ENCODE results near the gene PDZD2.

Gene PDZD2

DNA sequence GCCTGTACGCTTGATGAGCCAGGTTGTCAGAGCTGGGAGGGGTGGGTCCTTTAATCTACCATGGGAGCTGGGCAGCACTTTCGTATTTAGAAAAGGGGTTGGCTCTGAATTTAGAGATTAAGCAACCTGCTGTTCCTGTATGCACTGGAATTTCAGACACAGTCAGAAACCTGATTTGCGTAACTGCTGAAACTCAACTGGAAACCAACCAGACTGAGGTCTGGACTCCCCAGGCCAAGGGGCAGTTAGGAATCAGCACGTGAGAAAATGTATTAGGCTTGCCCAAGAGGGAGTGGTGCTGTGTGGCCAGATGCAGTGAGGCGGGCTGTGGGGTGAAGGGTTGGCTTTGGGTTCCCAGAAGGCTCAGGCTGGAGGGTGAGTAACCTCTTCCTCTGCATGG is 300.2 kb downstream of the PDZD2 start:
- DNase-seq = no peak

DNA sequence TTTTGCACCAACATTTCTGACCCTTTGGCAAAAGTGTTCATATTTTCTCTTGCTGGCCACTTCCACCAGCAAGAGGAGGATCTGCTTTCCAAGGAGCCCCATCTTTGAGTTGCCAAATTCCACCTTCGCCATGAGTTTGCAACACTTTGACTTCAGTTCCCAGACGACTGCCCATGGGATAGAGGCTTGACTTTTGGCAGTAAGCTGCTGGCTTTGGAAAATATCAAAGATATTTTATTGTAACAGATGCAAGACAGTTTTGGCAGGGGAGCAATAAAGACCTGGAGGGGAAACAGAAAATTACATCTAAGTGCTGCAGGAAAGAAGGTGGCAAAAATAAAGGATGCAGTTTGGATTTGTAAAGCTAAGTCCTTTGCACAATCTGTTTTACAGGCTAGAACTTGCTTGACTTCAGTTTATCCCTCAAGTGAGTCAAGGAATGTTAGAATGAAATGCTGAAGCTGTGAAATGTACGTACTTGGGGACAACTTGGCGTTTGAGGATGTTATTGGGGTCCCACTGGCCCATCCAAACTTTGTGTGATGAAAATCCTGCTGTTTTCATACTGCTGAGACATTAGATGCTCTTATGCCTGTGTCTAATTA is 302.3 kb downstream of the PDZD2 start:
- DNase-seq = no peak

DNA sequence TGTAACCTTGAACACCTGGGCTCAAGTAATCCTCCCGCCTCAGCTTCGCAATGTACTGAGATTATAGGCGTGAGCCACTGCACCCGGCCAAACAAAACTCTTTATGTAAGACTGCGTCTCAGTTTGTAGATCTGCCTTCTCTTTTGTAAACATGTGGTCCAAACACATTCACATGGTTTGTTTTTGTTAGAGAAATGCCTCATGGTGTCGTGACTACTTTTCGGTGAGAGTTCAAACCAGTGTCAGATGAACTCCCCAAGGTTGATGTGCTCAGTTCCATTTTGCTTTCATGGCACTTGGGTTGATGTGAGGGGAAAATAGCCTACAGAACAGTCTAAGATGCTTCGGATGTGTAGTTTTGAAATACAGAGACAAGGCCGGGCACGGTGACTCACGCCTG is 303.6 kb downstream of the PDZD2 start:
- no peak for DNase-seq

DNA sequence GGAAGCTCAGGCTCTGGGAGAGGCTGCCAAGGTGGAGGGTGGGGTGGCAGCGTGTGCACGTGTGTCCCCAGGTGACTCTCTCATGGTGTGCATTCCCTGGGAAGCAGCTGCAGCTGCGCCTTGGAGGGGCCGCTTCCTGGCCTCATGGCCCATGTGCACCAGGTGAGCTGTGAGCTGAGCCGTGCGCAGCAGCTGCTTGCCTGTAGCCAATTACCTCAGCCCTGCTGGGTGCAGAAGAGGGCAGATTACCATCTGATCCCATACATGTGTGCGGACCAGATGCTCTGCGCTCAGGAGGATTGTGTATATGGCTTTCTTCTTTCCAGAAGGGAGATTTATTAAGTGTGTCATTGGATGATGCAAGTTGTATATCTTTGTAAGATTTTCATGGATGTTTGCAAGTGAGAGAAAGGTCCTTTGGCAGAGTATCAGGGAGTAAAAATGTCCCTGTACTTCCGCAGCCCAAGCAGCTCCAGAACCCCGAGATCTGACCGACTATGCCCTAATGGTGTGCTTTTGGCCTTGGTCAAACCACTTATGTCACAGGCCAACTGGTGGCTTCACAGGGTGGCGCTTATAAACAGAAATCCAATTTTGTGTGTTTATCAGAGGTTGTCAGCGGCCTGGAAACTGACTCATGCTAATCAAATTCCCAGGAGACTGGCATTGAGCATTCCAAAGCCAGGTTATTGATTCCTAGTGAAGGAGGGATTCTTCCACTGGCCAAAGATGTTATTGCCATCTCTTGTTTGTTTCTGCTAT is 305.9 kb downstream of the PDZD2 start:
- peak; percentile 40 for DNase-seq

DNA sequence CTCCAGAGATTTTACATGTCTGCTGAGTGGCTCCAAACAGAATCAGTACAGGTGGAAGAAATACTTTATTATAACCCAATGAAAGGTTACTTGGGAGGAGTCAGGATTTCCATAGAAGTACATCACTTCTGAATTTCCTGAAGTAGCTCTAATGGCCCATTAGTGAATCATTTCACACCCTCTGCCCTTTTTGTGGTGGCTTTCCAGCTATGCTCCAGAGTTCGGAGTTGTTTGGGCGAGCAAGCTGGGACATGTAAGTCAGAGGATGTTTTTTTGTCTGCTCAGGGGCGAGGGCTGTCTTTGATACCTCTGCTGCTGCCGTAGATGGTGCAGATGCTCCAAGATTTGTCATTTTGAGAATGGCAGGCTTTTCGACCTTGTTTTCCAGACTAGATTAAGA is 309.1 kb downstream of the PDZD2 start:
- DNase-seq = peak; percentile 39

DNA sequence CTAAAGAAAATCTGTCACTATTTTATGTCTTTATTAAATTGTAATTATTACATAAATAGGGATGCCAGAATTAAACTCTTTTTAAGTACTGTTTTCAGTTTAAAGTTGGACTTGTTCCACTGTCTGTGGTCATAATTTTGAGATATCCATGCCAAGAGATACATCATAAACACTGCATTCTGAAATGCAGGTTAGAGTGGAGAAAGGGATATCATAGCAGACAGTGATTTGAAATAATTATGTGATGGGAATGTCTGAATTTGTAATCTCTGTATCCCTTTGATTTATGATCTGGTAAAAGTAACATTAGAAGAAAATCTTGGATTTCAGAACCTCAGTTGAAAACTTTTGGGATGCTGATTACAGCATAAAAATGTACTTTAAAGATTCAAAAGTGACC is 313.1 kb downstream of the PDZD2 start:
- no peak for DNase-seq

DNA sequence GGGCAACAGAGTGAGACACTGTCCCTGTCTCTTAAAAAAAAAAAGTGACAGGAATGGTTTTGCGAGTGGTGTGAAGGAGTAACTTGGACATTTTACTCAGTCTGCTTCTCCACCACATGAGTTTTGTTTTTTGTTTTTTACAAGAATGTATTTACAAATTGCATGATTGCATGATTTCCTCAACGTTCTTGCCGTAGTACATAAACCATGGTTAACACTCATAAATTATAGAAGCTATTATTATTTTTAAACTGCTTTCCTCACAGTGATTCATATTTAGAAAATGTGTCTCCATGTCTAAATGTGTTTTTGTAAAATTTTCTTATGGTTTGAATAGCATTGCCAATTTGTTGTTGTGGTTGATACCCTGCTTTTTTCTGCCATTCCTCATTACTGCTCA is 315.2 kb downstream of the PDZD2 start:
- no peak for DNase-seq

DNA sequence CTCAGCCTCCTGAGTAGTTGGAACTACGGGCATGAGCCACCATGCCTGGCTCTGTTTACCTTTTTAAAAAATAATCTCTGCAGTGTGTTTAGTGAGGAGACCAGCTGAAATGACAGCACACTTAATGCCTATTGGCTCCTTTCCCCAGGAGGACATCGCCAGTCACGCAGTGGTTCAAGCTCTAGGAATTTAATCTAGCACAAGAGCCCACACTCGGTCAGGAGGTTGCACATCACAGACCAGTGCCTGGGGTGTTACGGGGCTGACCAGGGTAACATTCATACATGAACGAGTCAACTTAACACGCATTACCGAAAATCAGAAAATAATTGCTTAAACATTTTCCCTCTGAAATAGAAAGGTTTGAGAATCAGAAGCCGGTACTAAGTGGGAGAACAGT is 318.2 kb downstream of the PDZD2 start:
- DNase-seq = no peak

DNA sequence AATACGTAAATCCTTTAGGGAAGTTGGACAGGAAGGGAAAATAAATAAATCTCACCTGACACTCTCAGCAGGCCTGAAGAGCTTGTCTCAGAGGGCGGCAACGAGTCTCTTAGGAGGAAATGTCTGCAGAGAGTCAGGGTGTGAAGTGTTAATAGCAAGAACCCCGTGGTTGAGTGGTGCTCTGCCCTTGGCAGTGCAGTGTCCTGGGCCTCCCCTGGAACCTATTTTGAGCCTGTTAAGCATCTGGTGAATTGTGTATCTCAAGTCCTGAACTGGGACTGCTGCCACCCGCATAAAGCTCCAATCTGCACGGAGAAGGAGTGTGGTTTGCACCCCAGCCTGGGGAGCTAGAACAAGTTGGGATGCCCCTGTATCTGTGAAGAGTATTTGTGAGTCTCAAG is 323.4 kb downstream of the PDZD2 start:
- no peak for DNase-seq

DNA sequence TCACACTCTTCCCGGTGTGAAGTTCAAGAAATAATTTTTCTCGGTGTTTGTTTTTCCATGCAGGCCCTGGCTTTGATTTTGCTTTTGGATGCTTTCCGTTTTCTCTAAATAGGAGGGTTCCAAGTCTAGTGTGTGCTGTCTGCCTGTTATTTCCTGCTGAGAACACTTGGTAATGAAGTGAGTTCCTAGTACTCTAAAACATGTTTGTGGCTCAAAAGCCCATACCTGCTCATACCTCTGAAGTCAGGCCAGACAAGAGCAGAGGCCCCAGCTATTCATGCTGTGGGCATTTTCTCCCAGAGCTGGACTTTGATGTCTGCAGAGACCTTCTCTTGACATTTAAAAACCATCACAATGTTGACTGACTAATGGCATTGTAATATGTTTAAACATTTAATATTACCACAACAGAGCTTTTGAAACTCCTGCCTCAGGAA is 324.0 kb downstream of the PDZD2 start:
- DNase-seq = no peak

DNA sequence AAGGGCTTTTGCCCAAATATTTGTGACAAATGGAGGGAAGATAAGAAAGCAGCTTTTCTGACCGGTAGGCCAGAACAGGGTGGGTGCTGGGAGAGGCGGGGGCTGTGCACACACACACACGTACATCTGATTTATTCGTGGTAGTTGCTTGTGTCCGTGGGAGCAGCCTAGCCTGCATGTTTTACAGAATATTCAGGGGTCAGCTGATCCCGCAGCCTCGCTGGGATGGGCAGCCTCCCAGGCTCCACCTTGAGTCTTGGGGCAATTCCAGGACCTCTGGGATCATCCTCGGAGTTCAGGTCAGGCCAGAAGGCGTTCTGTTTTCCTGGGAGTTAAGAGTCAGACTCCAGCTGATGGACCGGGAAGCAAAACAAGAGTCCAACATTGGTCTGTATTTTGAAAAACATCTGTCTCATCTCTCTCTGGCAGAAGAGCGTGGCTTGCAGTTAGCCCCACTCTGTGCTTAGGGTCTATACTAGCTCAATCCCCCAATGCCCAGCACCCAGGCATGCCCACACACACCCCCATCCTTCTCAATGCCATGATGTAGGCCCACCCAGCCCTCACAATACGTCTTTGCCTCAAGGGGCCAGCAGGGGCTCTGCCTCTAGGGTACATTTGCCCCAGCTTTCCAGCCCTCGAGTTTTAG is 324.6 kb downstream of the PDZD2 start:
- DNase-seq = no peak

DNA sequence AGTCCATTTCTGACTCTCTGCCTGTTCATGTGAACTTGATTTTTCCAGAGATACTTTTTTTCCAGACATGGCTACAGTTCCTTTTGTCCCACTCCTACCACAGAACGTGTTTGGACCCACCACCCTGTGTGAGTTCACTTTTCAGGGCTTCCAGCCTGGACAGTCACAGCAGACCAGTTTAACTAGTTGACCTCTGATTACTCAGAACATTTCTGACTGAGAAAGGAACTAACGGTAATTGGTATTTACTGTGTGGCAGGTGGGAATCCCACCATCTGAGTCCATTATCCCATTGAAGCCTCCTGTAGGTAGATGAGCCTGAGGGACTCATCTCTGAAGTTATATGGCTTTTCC is 325.1 kb downstream of the PDZD2 start:
- DNase-seq = no peak

DNA sequence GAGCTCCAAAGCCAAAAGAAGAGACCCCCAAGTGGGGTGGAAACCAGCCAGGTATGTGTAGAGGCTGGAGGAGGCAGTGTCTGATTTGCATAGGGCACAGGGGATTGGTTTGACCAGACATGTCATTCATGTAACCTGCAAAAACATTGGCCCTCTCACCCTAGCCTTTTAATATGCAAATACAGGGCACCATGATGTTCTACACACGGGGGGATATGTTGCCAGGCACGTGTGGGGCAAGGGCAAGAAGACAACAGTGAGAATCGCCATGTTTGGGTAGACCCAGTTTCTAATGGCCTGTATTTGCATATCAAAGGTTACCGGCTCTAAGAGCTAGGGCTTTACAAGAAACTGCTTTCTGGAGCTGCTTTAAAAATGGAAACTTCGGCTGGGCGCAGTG is 326.3 kb downstream of the PDZD2 start:
- no peak for DNase-seq

DNA sequence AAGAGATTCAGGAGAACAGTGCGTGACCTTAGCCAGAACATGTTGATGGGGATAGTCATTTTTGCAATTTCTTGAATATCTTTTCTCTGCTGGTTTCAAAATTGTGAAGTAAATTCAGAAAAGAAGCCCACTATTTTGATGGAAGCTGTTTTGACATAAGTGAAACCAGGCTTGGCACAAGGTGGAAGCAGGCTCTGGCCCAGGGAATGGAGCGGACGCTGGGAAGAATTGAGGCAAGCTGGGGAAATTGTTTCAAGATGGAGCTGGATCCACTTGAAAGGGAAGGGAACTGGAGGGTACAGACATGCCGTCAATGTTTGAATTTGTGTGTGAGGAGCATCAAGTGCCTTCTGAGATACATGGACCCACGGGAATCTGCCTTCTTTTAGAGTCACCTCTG is 328.0 kb downstream of the PDZD2 start:
- DNase-seq = no peak

DNA sequence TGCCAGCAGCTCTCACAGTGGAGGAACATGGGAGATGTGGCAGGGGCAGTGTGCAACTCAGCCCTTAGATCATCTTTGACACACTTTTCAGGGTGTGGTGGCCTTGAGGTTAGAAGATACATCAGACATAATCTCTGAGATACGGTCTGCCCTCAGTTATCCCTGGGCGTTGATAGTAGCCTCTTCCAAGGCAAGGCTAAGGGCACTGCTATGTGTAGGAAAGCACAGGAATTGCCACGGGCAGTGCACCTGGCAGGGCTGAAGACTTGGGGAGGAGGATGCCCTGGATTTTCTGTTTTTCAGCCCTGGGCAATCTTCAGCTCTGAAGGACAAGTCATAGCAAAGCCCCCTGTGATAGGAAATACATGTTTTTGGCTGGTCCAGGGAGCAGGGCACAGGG is 328.5 kb downstream of the PDZD2 start:
- no peak for DNase-seq

DNA sequence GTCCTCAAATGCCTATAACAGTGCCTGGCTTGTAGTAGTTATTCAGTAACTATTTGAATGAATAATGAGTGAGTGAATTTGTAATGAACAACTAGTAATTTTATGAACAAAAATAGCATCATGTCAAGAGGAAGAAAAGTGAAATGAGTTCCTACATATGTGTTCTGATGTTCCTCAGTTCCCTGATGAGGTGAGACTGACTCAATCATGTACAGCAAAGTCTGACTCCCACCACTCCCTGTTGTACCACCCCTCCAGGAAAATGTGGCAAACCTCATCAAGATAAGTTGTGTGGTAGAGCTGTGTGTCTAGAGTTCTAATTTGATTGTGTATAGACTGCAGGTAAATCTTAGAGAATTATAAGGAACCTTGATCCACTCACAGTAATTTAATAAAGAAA is 333.6 kb downstream of the PDZD2 start:
- DNase-seq = no peak

DNA sequence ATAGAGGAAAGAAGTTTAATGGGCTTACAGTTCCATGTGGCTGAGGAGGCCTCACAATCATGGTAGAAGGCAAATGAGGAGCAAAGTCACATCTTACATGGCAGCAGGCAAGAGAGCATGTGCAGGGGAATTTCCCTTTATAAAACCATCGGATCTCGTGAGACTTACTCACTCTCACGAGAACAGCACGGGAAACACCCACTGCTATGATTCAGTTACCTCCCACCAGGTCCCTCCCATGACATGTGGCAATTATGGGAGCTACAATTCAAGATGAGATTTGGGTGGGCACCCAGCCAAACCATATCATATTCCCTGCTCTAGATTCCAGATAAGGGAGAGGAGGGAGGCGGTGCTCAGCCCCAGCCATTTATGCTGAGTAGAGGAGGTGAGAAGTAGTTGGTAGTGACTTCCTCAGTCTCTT is 336.3 kb downstream of the PDZD2 start:
- DNase-seq = peak; percentile 10

DNA sequence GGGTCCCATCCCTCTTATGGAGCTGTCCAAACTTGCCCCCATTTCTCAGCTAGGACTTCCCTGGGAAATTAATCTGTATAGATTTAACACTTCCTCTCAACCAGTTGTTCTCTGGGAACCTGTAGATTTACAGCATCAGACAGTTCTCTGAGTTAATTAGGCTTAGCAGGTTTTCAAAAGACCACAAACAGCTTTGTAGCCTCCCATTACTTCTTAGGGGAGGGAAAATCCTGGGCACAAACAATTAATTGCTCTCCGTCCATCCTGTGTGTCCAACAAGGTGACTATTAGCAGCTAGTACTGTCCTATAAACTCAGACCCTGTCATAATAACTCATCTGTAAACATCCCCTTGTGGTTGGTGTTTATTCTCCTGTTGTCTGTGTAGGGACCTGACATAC is 337.2 kb downstream of the PDZD2 start:
- DNase-seq = no peak

DNA sequence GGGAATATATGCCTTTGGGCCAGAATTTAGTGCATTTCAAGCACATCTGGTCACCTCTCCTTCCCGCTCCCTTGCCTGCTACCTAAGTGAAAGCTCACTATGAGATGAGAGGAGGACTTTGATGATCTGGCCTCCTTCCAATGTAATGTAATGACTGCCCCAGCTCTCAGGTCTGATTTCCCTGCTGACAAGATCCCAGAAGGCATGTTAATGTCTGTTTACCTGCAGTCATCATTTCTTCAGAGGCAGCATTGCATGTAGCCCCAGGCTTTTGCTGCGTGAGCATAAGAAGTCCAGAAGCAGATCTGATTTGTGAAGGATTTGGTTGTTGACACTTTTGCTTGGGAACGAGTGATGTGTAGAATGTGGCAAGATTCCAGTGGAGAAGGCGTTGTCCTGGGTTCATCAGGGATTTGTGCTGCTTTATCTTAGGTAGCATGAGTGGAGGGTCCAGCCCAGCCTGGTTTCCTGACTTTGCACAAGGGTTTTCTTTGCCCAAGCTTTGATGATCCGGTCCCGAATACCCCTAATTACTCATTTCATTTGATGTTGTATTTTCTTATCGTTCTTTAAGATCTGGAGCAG is 342.5 kb downstream of the PDZD2 start:
- DNase-seq = no peak

DNA sequence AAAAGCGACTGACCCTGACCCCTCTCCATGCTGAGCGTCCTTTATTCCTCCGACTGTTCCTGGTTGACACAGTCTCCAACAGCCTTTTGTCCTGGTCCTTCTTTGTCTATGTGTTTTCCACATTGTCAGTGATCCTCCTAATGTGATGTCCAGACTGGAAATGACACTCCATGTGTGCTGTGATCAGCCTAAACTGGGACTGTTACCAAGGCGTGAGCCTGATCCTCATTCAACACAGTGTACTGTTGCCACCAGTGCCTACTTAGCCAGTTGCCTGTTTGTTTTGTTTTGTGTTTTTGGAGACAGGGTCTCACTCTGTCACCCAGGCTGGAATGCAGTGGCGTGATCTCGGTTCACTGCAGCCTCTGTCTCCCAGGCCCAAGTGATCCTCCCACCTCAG is 343.1 kb downstream of the PDZD2 start:
- DNase-seq = no peak

DNA sequence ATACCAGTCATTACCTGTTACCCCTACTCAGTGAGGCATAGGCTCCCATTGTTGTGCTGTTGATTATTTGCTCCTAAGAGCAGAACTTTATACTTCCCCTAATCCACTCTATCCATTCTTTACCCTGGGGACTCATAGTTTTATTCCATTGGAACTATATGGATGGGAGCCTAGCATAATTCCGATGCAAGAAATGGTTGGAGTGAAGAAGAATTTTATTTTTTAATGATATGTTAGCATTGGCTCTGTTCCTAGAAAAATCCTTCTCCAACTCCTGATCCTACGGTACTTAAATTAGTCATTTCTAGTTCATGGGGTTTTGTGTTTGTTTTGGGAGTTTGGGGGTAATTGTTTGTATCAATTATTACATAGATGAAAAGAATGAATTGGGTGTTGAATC is 343.7 kb downstream of the PDZD2 start:
- no peak for DNase-seq

DNA sequence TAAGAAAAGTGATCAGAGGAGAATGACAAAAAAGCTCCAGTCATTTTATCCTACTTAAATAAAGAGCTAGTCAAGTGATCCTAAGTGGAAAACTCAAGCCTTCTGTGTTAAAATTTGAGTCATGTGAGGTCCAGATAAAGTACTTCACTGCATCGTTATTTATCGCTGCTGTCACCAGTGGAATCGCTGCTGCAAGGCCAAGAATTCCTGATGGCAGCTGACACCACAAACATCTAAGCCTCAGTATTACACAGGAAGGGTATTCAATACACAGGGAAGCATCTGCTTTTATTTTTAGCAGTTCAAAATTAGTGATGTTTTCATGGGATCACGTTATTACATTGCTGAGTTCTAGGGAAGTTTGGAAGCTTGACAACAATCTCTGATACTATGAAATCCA is 344.9 kb downstream of the PDZD2 start:
- DNase-seq = no peak

DNA sequence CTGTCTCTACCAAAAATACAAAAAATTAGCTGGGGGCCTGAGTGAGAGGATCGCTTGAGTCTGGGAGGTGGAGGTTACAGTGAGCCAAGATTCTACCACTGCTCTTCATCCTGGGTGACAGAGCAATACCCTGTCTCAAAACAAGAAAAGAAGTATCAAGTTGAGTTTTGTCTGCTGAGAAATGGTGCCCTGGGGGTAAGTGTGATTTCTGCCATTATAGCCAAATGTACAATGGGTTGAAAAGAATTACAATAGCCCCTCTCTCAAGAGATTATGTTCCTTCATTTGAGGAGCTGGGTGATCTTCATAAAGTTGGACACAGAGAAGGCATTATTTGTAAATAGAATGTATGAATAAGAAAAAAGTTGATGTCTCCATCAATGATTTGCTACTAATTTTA is 345.8 kb downstream of the PDZD2 start:
- no peak for DNase-seq

DNA sequence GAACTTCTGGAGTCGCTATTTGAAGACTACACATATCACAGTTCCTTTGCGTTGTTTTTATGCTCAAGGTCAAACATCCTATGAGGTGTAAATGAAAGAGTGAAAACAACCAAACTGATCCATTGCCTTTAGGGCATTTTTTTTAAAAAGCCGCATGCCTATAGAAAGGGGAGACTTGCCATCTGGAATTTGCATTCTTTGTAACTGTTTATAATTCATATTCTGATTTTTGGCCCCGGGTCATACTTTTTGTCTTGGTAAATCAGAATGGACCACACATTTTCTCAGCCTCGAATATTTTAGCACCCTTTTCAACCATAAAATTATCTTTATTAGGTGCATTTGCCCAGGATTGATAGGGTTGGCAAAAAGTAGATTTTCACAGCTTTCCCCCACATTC is 347.2 kb downstream of the PDZD2 start:
- no peak for DNase-seq

Data from NCI-H1105 treated with DMSO at 0.1 percent for 48 hours (cell line).